ENCODE data around the gene MET.

- TF ChIP-seq, protein P1, sequence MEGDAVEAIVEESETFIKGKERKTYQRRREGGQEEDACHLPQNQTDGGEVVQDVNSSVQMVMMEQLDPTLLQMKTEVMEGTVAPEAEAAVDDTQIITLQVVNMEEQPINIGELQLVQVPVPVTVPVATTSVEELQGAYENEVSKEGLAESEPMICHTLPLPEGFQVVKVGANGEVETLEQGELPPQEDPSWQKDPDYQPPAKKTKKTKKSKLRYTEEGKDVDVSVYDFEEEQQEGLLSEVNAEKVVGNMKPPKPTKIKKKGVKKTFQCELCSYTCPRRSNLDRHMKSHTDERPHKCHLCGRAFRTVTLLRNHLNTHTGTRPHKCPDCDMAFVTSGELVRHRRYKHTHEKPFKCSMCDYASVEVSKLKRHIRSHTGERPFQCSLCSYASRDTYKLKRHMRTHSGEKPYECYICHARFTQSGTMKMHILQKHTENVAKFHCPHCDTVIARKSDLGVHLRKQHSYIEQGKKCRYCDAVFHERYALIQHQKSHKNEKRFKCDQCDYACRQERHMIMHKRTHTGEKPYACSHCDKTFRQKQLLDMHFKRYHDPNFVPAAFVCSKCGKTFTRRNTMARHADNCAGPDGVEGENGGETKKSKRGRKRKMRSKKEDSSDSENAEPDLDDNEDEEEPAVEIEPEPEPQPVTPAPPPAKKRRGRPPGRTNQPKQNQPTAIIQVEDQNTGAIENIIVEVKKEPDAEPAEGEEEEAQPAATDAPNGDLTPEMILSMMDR (IDR thresholded peaks at IDR 0.05 in 2 of 3, conservative IDR thresholded peaks at IDR 0.05 in 1 of 3; ENCODE audit: control insufficient read depth in 2 of 3, extremely low read depth in 1 of 3, insufficient read depth in 1 of 3, low read depth in 3 of 3, low read length in 3 of 3): no peak
- no peak for TF ChIP-seq REST (IDR thresholded peaks at IDR 0.05; ENCODE audit: low read depth, low read length)
- TF ChIP-seq ZNF24 (IDR thresholded peaks at IDR 0.05): no peak
- TF ChIP-seq SREBF2 (IDR thresholded peaks at IDR 0.05; ENCODE audit: low read length): no peak
- no peak for TF ChIP-seq JUND (IDR thresholded peaks at IDR 0.05; ENCODE audit: low read depth, low read length)
- TF ChIP-seq HDGF (IDR thresholded peaks at IDR 0.05): no peak
- no peak for TF ChIP-seq POLR2A (IDR thresholded peaks at IDR 0.05; ENCODE audit: low read depth, low read length)
- no peak for TF ChIP-seq CEBPZ (IDR thresholded peaks at IDR 0.05; ENCODE audit: low read depth, low read length)
- no peak for TF ChIP-seq TCF7 (IDR thresholded peaks at IDR 0.05; ENCODE audit: borderline replicate concordance)
- no peak for TF ChIP-seq TAF1 (IDR thresholded peaks at IDR 0.05; ENCODE audit: borderline replicate concordance, low read depth, low read length)
- TF ChIP-seq NFYB (IDR thresholded peaks at IDR 0.05; ENCODE audit: insufficient read depth, low read depth, low read length): no peak
- TF ChIP-seq NR2C2 (IDR thresholded peaks at IDR 0.05; ENCODE audit: borderline replicate concordance, control insufficient read depth, insufficient read length, low read depth): no peak
- TF ChIP-seq TBL1XR1 (IDR thresholded peaks at IDR 0.05; ENCODE audit: low read depth, low read length): no peak
- no peak for TF ChIP-seq HCFC1 (IDR thresholded peaks at IDR 0.05; ENCODE audit: low read length)
Observed at GRCh38 chr7:116650436-116650835, 21.6 kb upstream of the MET start.
